Measurements from ENCODE around the gene TNNC1. TPM values are rescaled to one million over a fixed set of nuclear protein-coding genes. Genes with fewer than 3 reads are reported as not detected.

TNNC1 gene
- total RNA-seq: not detected

GRCh38 chr3:52453496-52454249, at the start of gene TNNC1:
TNNC1 (minus strand) TSS chr3:52454041; CDS start chr3:52454015, 26 bp downstream.
- no peak for DNase-seq

- DNase-seq: no peak
Observed at GRCh38 chr3:52502808-52503350, 49.0 kb upstream of the TNNC1 start.

- DNase-seq: no peak
Observed at GRCh38 chr3:52502001-52502400, 48.2 kb upstream of the TNNC1 start.

GRCh38 chr3:52501046-52501445, 47.2 kb upstream of the TNNC1 start:
- no peak for DNase-seq

- peak; percentile 29 for DNase-seq
Observed at GRCh38 chr3:52498137-52499054, 44.6 kb upstream of the TNNC1 start.

- no peak for DNase-seq
Observed at GRCh38 chr3:52495777-52496602, 42.1 kb upstream of the TNNC1 start.

GRCh38 chr3:52494886-52495495, 41.1 kb upstream of the TNNC1 start, which contains the start of gene STAB1:
STAB1 (plus strand) TSS chr3:52495338; CDS start chr3:52495414, 76 bp downstream.
- no peak for DNase-seq

GRCh38 chr3:52494445-52494844, 40.6 kb upstream of the TNNC1 start:
- no peak for DNase-seq

- no peak for DNase-seq
Observed at GRCh38 chr3:52493232-52494017, 39.6 kb upstream of the TNNC1 start.

GRCh38 chr3:52492059-52492458, 38.2 kb upstream of the TNNC1 start:
- no peak for DNase-seq

- peak; percentile 29 for DNase-seq
Observed at GRCh38 chr3:52490939-52491526, 37.2 kb upstream of the TNNC1 start.

- no peak for DNase-seq
Observed at GRCh38 chr3:52490035-52490938, 36.4 kb upstream of the TNNC1 start.

GRCh38 chr3:52489453-52489852, 35.6 kb upstream of the TNNC1 start:
- no peak for DNase-seq

GRCh38 chr3:52488746-52489145, 34.9 kb upstream of the TNNC1 start:
- no peak for DNase-seq

GRCh38 chr3:52487788-52488691, 34.2 kb upstream of the TNNC1 start:
- DNase-seq: no peak

- no peak for DNase-seq
Observed at GRCh38 chr3:52487050-52487787, 33.4 kb upstream of the TNNC1 start.
